NCI-H446 (cell line): ENCODE results near the gene FGD3.
"Not testable (repeated sequence)": the region's sequence is repeated elsewhere in the genome, so short reads cannot be mapped to it uniquely, and the experiment has no call there.

Experiments
- DNase-seq, 2 experiments: peaks; one replicate each; lab custom pipeline; 2025; lab: John Stamatoyannopoulos, UW

FGD3 gene

GRCh38 chr9:93010056-93010455 is 62.7 kb downstream of the FGD3 start:
- DNase-seq = no peak

- DNase-seq = no peak
Observed at GRCh38 chr9:93010704-93011103, 63.4 kb downstream of the FGD3 start.

- DNase-seq = no peak
Observed at GRCh38 chr9:93011114-93011513, 63.8 kb downstream of the FGD3 start.

GRCh38 chr9:93012963-93013855 is 65.9 kb downstream of the FGD3 start:
- no peak for DNase-seq

GRCh38 chr9:93013856-93014582 is 66.7 kb downstream of the FGD3 start:
- DNase-seq = no peak

GRCh38 chr9:93015190-93015589 is 67.9 kb downstream of the FGD3 start:
- not testable (repeated sequence) for DNase-seq

- DNase-seq = no peak
Observed at GRCh38 chr9:93017621-93018020, 70.3 kb downstream of the FGD3 start.

- no peak for DNase-seq
Observed at GRCh38 chr9:93020151-93020550, 72.8 kb downstream of the FGD3 start.

- DNase-seq = no peak
Observed at GRCh38 chr9:93020771-93021670, 73.7 kb downstream of the FGD3 start.

GRCh38 chr9:93022066-93022465 is 74.7 kb downstream of the FGD3 start:
- DNase-seq = no peak

- DNase-seq = no peak
Observed at GRCh38 chr9:93022721-93023520, 75.6 kb downstream of the FGD3 start.

- no peak for DNase-seq
Observed at GRCh38 chr9:93023521-93023815, 76.1 kb downstream of the FGD3 start.

- DNase-seq = no peak
Observed at GRCh38 chr9:93024646-93024910, 77.3 kb downstream of the FGD3 start.

- no peak for DNase-seq
Observed at GRCh38 chr9:93024986-93025630, 77.8 kb downstream of the FGD3 start.

- DNase-seq = no peak
Observed at GRCh38 chr9:93025736-93026135, 78.4 kb downstream of the FGD3 start.

- DNase-seq = no peak
Observed at GRCh38 chr9:93026640-93027039, 79.3 kb downstream of the FGD3 start.

GRCh38 chr9:93027750-93028149 is 80.4 kb downstream of the FGD3 start:
- DNase-seq = no peak

GRCh38 chr9:93028448-93029006 is 81.2 kb downstream of the FGD3 start:
- DNase-seq = no peak

GRCh38 chr9:93030642-93031628 is 83.6 kb downstream of the FGD3 start:
- DNase-seq = no peak
